Erythroblast (primary cell): ENCODE data around the gene AGBL2.

Experiments
- GATA1 ChIP-seq: IDR thresholded peaks from 2 replicates; pipeline ENCODE4 v1.6.1; 2011; ENCODE audit warnings: low read depth, mild to moderate bottlenecking, control low read depth, low read length, moderate library complexity
- POLR2A ChIP-seq: IDR thresholded peaks from 2 replicates; pipeline ENCODE4 v1.6.1; 2011; ENCODE audit warnings: mild to moderate bottlenecking, low read length

DNA sequence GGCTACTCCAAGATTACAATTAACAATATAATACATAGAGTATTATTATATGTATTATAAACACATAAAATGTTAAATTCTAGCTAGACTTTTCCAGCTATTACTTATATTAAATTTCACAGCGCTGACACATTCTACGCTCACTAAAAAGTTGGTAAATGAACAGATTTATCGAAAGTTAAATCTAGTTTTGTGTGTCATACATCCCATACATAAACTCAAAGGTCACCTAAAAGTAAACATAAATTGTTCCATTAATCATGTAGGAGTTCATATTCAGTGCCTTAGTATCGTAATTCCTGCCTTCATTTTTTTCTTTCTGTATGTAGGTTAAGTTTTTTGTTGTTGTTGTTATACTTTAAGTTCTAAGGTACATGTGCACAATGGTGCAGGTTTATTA is 41.0 kb upstream of the AGBL2 start:
- TF ChIP-seq POLR2A (no peak), GATA1 (no peak)
